MM.1S (cell line): ENCODE measurements around the gene ATAD3C.

Experiments
- EZH2 ChIP-seq: fragments of 300-600 bp; sonication (generic); optimal IDR thresholded peaks from 2 replicates; pipeline ENCODE3; 2017; ENCODE audit warnings: low read depth, mild to moderate bottlenecking, antibody characterized with exemption, low read length, mixed read lengths
- EZH2phosphoT487 ChIP-seq: fragments of 300-600 bp; sonication (generic); IDR thresholded peaks from 2 replicates; pipeline ENCODE4 v1.6.1; 2018; ENCODE audit warnings: antibody characterized with exemption, low read length
- TF ChIP-seq, protein P1 (sequence below): fragments of 300-600 bp; sonication (generic); IDR thresholded peaks from 2 replicates; pipeline ENCODE4 v1.5.1; 2016; ENCODE audit warnings: antibody characterized with exemption, low read length, mixed read lengths

DNA sequence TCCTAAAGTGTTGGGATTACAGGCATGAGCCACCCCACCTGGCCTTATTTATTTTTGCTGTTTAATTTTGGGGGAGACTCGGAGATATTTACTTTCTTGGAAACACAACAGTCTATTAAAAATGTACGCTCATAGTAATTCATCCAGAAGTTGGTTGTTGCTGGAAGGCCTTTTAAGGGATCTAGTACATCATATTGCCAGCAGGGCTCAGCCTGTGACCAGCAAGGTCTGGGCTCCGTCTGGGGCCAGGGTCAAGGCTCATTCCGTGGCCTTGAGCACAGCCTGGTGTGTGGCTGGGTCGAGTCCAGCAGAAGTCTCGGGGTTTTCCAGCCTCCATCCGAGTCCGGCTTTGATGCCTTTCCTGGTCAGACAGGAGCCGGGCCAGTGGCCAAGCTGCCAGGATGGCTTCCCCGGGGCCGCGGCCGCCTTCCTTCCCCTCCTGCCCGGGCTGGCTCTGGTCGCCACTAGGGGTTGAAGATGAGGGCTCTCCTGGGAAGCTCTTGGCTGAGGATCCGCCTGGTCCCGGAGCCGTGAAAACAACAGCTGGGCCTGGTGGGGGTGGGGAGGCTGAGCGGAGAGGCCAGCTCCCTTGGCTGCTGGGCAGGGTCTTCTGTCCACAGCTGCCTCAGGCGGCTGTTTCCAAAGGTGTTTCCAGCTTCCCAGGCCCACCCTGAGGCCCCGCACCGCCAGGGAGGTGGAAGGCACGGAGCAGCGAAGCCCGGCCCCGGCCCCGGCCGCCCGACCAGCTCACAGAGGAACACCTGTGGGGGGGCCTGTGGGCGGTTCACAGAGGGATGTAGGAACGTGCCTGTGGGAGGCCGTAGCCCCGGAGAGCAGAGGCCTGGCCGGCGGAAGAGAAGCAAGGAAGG, 19.1 kb upstream of the ATAD3C start:
- no peak for TF ChIP-seq EZH2phosphoT487
- TF ChIP-seq, protein P1, sequence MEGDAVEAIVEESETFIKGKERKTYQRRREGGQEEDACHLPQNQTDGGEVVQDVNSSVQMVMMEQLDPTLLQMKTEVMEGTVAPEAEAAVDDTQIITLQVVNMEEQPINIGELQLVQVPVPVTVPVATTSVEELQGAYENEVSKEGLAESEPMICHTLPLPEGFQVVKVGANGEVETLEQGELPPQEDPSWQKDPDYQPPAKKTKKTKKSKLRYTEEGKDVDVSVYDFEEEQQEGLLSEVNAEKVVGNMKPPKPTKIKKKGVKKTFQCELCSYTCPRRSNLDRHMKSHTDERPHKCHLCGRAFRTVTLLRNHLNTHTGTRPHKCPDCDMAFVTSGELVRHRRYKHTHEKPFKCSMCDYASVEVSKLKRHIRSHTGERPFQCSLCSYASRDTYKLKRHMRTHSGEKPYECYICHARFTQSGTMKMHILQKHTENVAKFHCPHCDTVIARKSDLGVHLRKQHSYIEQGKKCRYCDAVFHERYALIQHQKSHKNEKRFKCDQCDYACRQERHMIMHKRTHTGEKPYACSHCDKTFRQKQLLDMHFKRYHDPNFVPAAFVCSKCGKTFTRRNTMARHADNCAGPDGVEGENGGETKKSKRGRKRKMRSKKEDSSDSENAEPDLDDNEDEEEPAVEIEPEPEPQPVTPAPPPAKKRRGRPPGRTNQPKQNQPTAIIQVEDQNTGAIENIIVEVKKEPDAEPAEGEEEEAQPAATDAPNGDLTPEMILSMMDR: no peak
- TF ChIP-seq EZH2: no peak
